SH-SY5Y (cell line): ENCODE data around the gene AGTR1.

Experiments used
- GATA2 ChIP-seq: IDR thresholded peaks from 2 replicates; pipeline ENCODE4 v1.6.1; 2011; ENCODE audit warnings: mild to moderate bottlenecking, low read depth, low read length
- GATA3 ChIP-seq: IDR thresholded peaks from 2 replicates; pipeline ENCODE4 v1.6.1; 2011; ENCODE audit warnings: low read depth, mild to moderate bottlenecking, low read length, moderate library complexity

AGTR1 gene

GRCh38 chr3:148763986-148764935 is 66.6 kb downstream of the AGTR1 start:
- no peak for TF ChIP-seq GATA2
- no peak for TF ChIP-seq GATA3

- TF ChIP-seq GATA2: no peak
- TF ChIP-seq GATA3: no peak
These were observed 74.7 kb downstream of the AGTR1 start for GRCh38 chr3:148772361-148772760.

- TF ChIP-seq GATA3 (0 out of 2 replicates have a peak, but pooled peaks have one; percentile 35), GATA2 (peak; percentile 63)
These were observed 75.1 kb downstream of the AGTR1 start for GRCh38 chr3:148772835-148773234.

GRCh38 chr3:148773805-148774204 is 76.1 kb downstream of the AGTR1 start:
- TF ChIP-seq GATA3: no peak
- TF ChIP-seq GATA2: no peak

- TF ChIP-seq GATA3 (no peak), GATA2 (no peak)
These were observed 81.2 kb downstream of the AGTR1 start for GRCh38 chr3:148778926-148779325.

GRCh38 chr3:148789146-148789545 is 91.4 kb downstream of the AGTR1 start:
- TF ChIP-seq GATA3: no peak
- no peak for TF ChIP-seq GATA2

GRCh38 chr3:148789906-148790305 is 92.2 kb downstream of the AGTR1 start:
- TF ChIP-seq GATA2 (no peak), GATA3 (no peak)

GRCh38 chr3:148790370-148790769 is 92.7 kb downstream of the AGTR1 start:
- TF ChIP-seq GATA2 (peak; percentile 65; the same call in 1 of the 2 replicates), GATA3 (0 out of 2 replicates have a peak, but pooled peaks have one; percentile 50)

GRCh38 chr3:148790851-148791735 is 93.4 kb downstream of the AGTR1 start:
- TF ChIP-seq GATA3 (no peak), GATA2 (peak; percentile 66)

GRCh38 chr3:148791920-148792319 is 94.2 kb downstream of the AGTR1 start:
- peak; percentile 91 for TF ChIP-seq GATA3
- peak; percentile 63; the same call in 1 of the 2 replicates for TF ChIP-seq GATA2

GRCh38 chr3:148792516-148792915 is 94.8 kb downstream of the AGTR1 start:
- TF ChIP-seq GATA3 (no peak), GATA2 (no peak; the same call in 1 of the 2 replicates)
